ENCODE results near the gene RPL35.
A peak's percentile ranks its signal among the peaks of the same experiment; 100 is the strongest.

The RPL35 gene

DNA sequence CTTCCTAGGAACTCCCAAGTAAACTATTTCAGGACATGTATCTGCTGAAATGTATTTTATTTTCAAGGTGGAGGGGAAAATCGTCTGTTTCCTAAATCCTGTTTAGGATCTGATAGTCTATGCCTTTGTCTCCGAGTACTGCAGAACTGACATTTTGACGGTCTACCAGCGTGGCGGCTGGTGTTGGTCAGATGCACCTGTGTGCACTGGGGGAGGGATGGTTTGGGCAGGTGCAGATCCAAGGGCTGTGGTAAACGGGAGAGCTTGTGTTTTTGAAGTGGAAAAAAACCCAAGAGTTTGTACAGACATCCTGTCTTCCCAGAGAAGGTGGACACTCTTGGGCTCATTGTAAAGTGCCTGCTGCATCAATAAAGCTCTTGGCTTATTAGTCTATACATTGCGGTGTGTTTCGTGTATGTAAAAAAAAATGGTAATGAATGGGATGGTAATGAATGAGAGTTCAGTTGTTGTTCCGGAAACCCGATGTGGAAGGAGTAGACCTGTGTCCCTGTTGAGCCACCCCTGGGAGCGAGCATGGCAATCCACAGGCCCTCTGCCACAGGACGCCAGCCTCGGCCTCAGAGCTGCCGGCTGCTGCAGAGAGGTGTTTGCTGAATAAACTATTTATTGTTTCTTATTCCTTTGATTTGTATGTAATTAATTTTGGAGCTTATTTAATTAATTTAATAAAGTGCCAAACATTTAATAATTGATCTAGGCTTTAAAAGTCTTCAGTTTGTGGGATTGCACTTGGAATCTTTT is 15.4 kb upstream of the RPL35 start:
- DNase-seq (ENCODE audit: low read depth in 3 of 3, low spot score in 1 of 3): no peak

GRCh38 chr9:124875501-124875900 is 13.7 kb upstream of the RPL35 start:
- DNase-seq (ENCODE audit: low read depth in 3 of 3, low spot score in 1 of 3): no peak

DNA sequence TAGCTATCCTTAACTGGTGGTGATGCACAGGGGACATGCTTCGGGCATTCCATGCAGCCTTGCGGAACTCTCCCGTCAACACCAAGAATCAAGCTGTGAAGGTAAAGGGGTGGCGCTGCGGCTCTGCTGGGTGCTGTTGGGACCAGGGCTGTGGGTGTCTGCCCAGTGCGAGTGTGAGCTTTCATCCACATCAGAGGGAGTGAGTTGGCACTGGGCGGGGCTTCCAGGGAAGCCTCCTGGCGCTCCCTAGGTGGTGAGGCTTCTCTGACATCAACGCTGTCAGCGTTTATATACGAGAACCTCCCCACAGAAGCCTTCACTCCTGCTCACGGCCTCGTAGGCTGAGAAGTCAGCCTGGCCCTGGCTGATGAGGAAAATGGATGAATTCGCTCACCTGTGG is 11.9 kb upstream of the RPL35 start:
- no peak for DNase-seq (ENCODE audit: low read depth in 3 of 3, low spot score in 1 of 3)

- DNase-seq (ENCODE audit: low read depth in 3 of 3, low spot score in 1 of 3): no peak
Measured at GRCh38 chr9:124871156-124871561, 9.4 kb upstream of the RPL35 start.

GRCh38 chr9:124870723-124871122 is 9.0 kb upstream of the RPL35 start:
- DNase-seq (ENCODE audit: low read depth in 3 of 3, low spot score in 1 of 3): no peak

DNA sequence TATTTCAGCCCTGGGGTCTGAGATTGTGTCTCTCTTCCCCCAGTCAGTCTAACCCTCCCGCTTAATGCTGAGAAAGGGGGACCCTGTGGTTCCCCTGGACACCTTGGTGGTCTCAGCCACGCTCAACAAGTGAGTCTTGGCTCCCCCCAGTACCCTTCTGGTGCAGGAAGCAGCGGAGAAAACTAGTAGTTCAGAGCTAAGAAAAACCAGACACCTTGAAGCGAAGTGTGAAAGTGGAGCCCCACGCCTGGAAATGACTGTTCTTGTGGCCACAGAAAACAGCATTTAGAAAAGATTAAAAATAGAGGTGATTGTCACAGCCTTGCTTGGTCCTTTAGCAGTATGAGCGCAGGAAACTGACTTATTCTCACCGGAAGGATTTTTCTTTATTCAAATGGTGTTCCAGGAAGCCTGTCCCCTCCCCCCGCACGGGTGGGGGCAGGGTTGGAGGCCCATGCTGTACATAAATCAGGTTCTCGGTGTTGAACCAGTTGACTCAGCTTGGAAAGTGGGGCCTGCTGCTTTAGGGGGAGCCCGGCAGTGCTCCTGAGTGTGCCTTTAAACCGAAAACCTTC is 8.3 kb upstream of the RPL35 start:
- DNase-seq (ENCODE audit: low read depth in 3 of 3, low spot score in 1 of 3): peak; percentile 35 to 87 (median 47)

- peak in 1 of 3 donors; percentile 41 for DNase-seq (ENCODE audit: low read depth in 3 of 3, low spot score in 1 of 3)
Measured at GRCh38 chr9:124869466-124869985, 7.8 kb upstream of the RPL35 start.

- DNase-seq (ENCODE audit: low read depth in 3 of 3, low spot score in 1 of 3): peak; percentile 74 to 89 (median 77)
Measured at GRCh38 chr9:124868511-124869465, 7.0 kb upstream of the RPL35 start.

DNA sequence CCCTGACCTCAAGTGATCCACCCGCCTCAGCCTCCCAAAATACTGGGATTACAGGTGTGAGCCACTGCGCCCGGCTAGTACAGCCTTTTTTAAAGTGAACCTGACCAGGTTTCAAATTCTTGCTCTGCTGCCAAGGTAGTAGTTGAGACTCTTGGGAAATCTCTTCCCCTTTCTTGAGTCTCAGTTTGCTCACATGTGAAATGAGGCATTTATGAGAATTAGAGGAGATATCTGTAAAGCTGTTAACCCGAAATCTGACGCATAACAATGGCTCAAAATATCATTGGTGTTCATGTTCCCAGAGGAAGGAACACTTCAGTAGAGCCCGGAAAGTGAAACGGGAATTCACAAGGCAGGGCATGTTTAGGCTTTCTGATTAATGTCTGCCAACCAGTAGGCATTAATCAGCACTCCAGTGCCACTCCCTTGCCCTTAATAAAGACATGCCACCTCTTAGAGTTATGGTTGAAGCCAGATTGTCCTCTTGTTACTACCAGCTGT is 1.7 kb upstream of the RPL35 start:
- DNase-seq (ENCODE audit: low read depth in 3 of 3, low spot score in 1 of 3): no peak

DNA sequence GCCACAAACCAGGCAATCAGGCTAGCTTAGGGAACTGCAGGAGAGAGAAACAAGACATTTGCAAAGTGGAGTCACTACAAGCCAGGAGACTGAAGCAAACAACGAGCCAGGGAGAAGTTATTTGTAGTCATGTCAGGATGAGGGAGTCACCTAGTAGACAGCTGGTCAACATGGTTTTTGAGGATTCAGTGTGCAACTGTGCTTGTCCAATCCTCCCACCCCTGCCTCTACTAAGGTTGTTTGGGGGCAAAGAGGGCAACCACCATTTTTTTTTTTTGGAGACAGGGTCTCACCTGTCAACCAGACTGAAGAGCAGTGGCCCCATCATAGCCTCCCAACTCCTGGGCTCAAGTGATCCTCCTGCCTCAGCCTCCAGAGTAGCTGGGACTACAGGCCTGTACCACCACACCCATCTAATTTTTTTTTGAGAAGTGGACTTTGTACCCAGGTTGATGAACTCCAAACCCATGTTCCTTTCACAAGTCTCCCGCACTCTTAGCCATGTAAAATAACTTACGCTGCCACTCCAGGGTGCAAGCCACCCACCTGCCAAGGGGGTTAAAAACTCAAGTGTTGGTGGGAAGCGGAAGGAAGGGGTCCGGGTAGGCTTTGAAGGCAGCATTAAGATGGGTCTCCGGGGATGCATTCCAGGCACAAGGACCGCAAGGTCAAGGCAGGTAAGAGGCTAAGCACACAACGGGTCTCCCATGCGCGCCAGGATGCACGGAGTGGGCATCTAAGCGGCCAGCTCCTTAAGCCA is 995 bp downstream of the RPL35 start:
- DNase-seq (ENCODE audit: low read depth in 3 of 3, low spot score in 1 of 3): no peak

- no peak for DNase-seq (ENCODE audit: low read depth in 3 of 3, low spot score in 1 of 3)
Measured at GRCh38 chr9:124859803-124860581, 1.8 kb downstream of the RPL35 start.

- no peak for DNase-seq (ENCODE audit: low read depth in 3 of 3, low spot score in 1 of 3)
Measured at GRCh38 chr9:124858330-124859046, 3.3 kb downstream of the RPL35 start.

GRCh38 chr9:124857533-124858162 is 4.1 kb downstream of the RPL35 start:
- DNase-seq (ENCODE audit: low read depth in 3 of 3, low spot score in 1 of 3): no peak

DNA sequence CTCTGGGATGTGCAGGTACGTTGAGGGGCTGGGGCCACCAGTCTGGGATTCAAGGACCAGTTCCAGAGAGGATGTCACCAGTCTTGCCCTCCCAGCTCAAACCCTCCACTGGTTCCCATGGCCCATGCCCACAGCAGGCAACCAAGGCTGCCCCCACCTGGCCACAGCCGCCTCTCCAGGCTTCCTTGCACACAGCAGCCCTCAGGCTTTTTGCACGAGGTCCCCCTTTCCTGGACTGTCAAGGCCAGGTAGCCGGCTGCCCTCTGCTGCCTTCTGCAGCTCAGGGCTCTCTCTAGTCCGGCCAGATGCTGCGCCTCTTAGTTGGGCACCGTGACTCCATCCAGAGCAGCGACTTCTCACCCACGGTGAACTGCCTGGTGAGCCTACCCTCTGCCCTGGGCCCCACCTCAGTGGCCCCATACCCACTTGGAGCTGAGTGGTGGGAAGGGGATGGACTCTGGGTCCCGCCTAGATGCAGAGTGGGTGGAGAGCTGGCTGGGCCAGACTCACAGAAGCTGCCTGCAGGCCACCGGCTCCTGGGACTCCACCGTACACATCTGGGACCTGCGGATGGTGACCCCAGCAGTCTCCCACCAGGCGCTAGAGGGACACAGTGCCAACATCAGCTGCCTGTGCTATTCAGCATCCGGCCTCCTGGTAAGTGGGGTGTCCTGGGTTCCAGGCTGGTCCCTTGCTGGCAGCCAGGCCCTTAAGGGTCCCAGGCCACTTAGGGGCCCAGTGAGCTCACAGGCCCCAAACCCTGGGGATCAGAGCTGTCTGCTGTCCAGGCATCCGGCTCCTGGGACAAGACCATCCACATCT is 5.6 kb downstream of the RPL35 start:
- no peak for DNase-seq (ENCODE audit: low read depth in 3 of 3, low spot score in 1 of 3)

- no peak for DNase-seq (ENCODE audit: low read depth in 3 of 3, low spot score in 1 of 3)
Measured at GRCh38 chr9:124855566-124855943, 6.2 kb downstream of the RPL35 start.

- no peak for DNase-seq (ENCODE audit: low read depth in 3 of 3, low spot score in 1 of 3)
Measured at GRCh38 chr9:124854822-124855221, 6.9 kb downstream of the RPL35 start.

GRCh38 chr9:124854161-124854560 is 7.6 kb downstream of the RPL35 start:
- no peak for DNase-seq (ENCODE audit: low read depth in 3 of 3, low spot score in 1 of 3)

GRCh38 chr9:124853605-124854143 is 8.1 kb downstream of the RPL35 start:
- DNase-seq (ENCODE audit: low read depth in 3 of 3, low spot score in 1 of 3): no peak

Measured in stimulated activated CD4-positive, alpha-beta T cell treated with anti-CD3 and anti-CD28 coated beads, TNF-alpha, amount 100 ng/mL, for 1 hour (primary cell).